ENCODE measurements around the gene CCL1.

Gene CCL1

GRCh38 chr17:34363183-34363661 is at the start of gene CCL1:
Gene CCL1 (minus strand): TSS chr17:34363233. CDS start chr17:34363161, 72 bp downstream.
- no peak for DNase-seq

GRCh38 chr17:34412534-34412933 is 49.5 kb upstream of the CCL1 start:
- no peak for DNase-seq

GRCh38 chr17:34411646-34412421 is 48.8 kb upstream of the CCL1 start:
- DNase-seq = no peak

- DNase-seq = no peak
Observed at GRCh38 chr17:34409352-34409751, 46.3 kb upstream of the CCL1 start.

GRCh38 chr17:34408439-34408838 is 45.4 kb upstream of the CCL1 start:
- no peak for DNase-seq

- DNase-seq = no peak
Observed at GRCh38 chr17:34406226-34406625, 43.2 kb upstream of the CCL1 start.

- DNase-seq = no peak
Observed at GRCh38 chr17:34403006-34403405, 40.0 kb upstream of the CCL1 start.

- no peak for DNase-seq
Observed at GRCh38 chr17:34401165-34401564, 38.1 kb upstream of the CCL1 start.

- DNase-seq = no peak
Observed at GRCh38 chr17:34400301-34400931, 37.4 kb upstream of the CCL1 start.

- no peak for DNase-seq
Observed at GRCh38 chr17:34399725-34400124, 36.7 kb upstream of the CCL1 start.

- no peak for DNase-seq
Observed at GRCh38 chr17:34398990-34399389, 36.0 kb upstream of the CCL1 start.

- no peak for DNase-seq
Observed at GRCh38 chr17:34397265-34397664, 34.2 kb upstream of the CCL1 start.

- no peak for DNase-seq
Observed at GRCh38 chr17:34393401-34393800, 30.4 kb upstream of the CCL1 start.

GRCh38 chr17:34391241-34391640 is 28.2 kb upstream of the CCL1 start:
- DNase-seq = no peak

GRCh38 chr17:34390649-34391048 is 27.6 kb upstream of the CCL1 start:
- DNase-seq = no peak

- no peak for DNase-seq
Observed at GRCh38 chr17:34389126-34389750, 26.2 kb upstream of the CCL1 start.

GRCh38 chr17:34387566-34387965 is 24.5 kb upstream of the CCL1 start:
- no peak for DNase-seq

- no peak for DNase-seq
Observed at GRCh38 chr17:34386697-34387550, 23.9 kb upstream of the CCL1 start.

- DNase-seq = no peak
Observed at GRCh38 chr17:34386343-34386696, 23.3 kb upstream of the CCL1 start.

GRCh38 chr17:34384822-34385605 is 22.0 kb upstream of the CCL1 start:
- DNase-seq = no peak

GRCh38 chr17:34384271-34384670 is 21.2 kb upstream of the CCL1 start:
- no peak for DNase-seq

- DNase-seq = no peak
Observed at GRCh38 chr17:34383216-34383615, 20.2 kb upstream of the CCL1 start.

Measured in stimulated activated naive CD4-positive, alpha-beta T cell (primary cell).